CD4-positive, alpha-beta T cell (primary cell): ENCODE measurements around the gene DACT3. TPM values are rescaled to one million over a fixed set of nuclear protein-coding genes. Genes with fewer than 3 reads are reported as not detected.

Experiments
- ATAC-seq: fragments of 200-7000 bp; cut with Tn5 transposase; one replicate; pipeline ENCODE4 v1.10.0; 2022; ENCODE audit warnings: mild to moderate bottlenecking; ENCODE audit not compliant: poor library complexity
- CTCF ChIA-PET: fragments of 350-600 bp; sonication (Branson Sonifier 250); formaldehyde crosslinking; loops from one replicate; lab custom pipeline; 2021; ENCODE audit warnings: antibody characterized with exemption, inconsistent platforms; lab: Charles Lee
- POLR2A ChIA-PET: fragments of 350-600 bp; sonication (Branson Sonifier 250); formaldehyde crosslinking; loops from one replicate; lab custom pipeline; 2021; ENCODE audit warnings: antibody characterized with exemption, inconsistent platforms; lab: Charles Lee
- DNase-seq, 14 experiments: peaks; one replicate each; pipeline ENCODE4 v3.0.0-alpha.2; 2013 to 2020; ENCODE audit warnings: mixed read lengths in 2 of 14
- H3K27ac ChIP-seq, 2 donors: one replicate each; pipeline versions ENCODE4 v1.5.1 to v1.7.0; 2013; ENCODE audit warnings: low read length in 2 of 2, low read depth in 1 of 2, mild to moderate bottlenecking in 1 of 2
- H3K27me3 ChIP-seq, 2 experiments: 1 replicate in 1 of 2; 2 replicates in 1 of 2; pipeline versions ENCODE4 v1.6.1 to v1.7.0; 2013; ENCODE audit warnings: low read length in 2 of 2, control low read depth in 1 of 2, mild to moderate bottlenecking in 1 of 2, moderate library complexity in 1 of 2; ENCODE audit not compliant: insufficient read depth in 2 of 2, control insufficient read depth in 1 of 2
- H3K36me3 ChIP-seq: one replicate; pipeline ENCODE4 v1.6.1; 2013; ENCODE audit warnings: low read length, control low read depth; ENCODE audit not compliant: insufficient read depth
- H3K4me1 ChIP-seq: one replicate; pipeline ENCODE4 v1.6.1; 2013; ENCODE audit warnings: low read length, control low read depth; ENCODE audit not compliant: insufficient read depth
- H3K4me3 ChIP-seq: one replicate; pipeline ENCODE4 v1.5.1; 2013; ENCODE audit warnings: mild to moderate bottlenecking, low read length, moderate library complexity
- H3K9me3 ChIP-seq, 2 experiments: 1 replicate in 1 of 2; 2 replicates in 1 of 2; pipeline versions ENCODE4 v1.6.1 to v1.7.0; 2013; ENCODE audit warnings: low read length in 2 of 2, mild to moderate bottlenecking in 2 of 2, control low read depth in 1 of 2, moderate library complexity in 1 of 2; ENCODE audit not compliant: control insufficient read depth in 1 of 2, insufficient read depth in 1 of 2
- H3K27ac Mint-ChIP-seq: one replicate; pipeline ENCODE4 v1.8.0; 2020; ENCODE audit warnings: mixed read lengths
- H3K27me3 Mint-ChIP-seq: one replicate; pipeline ENCODE4 v1.8.0; 2021; ENCODE audit warnings: mixed read lengths
- H3K36me3 Mint-ChIP-seq: one replicate; pipeline ENCODE4 v1.8.0; 2021; ENCODE audit warnings: low read depth, mixed read lengths
- H3K4me1 Mint-ChIP-seq: one replicate; pipeline ENCODE4 v1.8.0; 2021; ENCODE audit warnings: low read depth, mixed read lengths
- H3K4me3 Mint-ChIP-seq: one replicate; pipeline ENCODE4 v1.8.0; 2020; ENCODE audit warnings: mild to moderate bottlenecking, mixed read lengths
- H3K9me3 Mint-ChIP-seq: one replicate; pipeline ENCODE4 v1.8.0; 2020; ENCODE audit warnings: mixed read lengths
- CTCF ChIP-seq: fragments of 200-600 bp; IDR thresholded peaks from one replicate; pipeline ENCODE4 v1.8.0; 2022; ENCODE audit warnings: antibody characterized with exemption, mild to moderate bottlenecking
- intact Hi-C, 2 experiments: fragments of 100-400 bp; cut with DNase I in 1 of 2; cut with micrococcal nuclease in 1 of 2; formaldehyde crosslinking; loops; one replicate each; pipeline versions ENCODE4 v1.15.1 to v1.9.0; 2023 to 2025; cut with DNase I, micrococcal nuclease
- total RNA-seq, 174 experiments: library from RNA in 2 of 174; stranded (reverse) in 2 of 174; gene quantifications; one replicate each; pipeline ENCODE4 v1.2.3 and lab custom pipeline; 2021 to 2026

The DACT3 gene
- total RNA-seq, 2 experiments from 2014 or later, result 0.11 TPM

- CTCF ChIA-PET, result interaction anchor here (1.3 kb wide), 1 partner anchor 9 kb away, joined by 3 read pairs; no protein-coding TSS in a partner anchor
- intact Hi-C loops, result no loop called here
- no peaks in the 10 kb centered on the region for H3K27me3 ChIP-seq
- H3K36me3 ChIP-seq, result no peaks in the 10 kb centered on the region
- peak overlapping the region; percentile 71 for H3K27ac Mint-ChIP-seq
- no peaks in the 10 kb centered on the region for H3K27me3 Mint-ChIP-seq
- H3K9me3 ChIP-seq, result no peaks in the 10 kb centered on the region
- DNase-seq (no peak), ATAC-seq (no peak)
- H3K4me3 Mint-ChIP-seq, result no peak overlapping the region
- no peak overlapping the region for H3K27ac ChIP-seq
- POLR2A ChIA-PET, result interaction anchor here (1.0 to 1.2 kb wide), 2 partner anchors 12 to 22 kb away, joined by 3 read pairs; no protein-coding TSS in a partner anchor
- no peaks in the 10 kb centered on the region for H3K36me3 Mint-ChIP-seq
- H3K4me1 ChIP-seq, result peaks cover 66% of the 10 kb centered on the region
- peak overlapping the region; percentile 12 for H3K4me3 ChIP-seq
- no peaks in the 10 kb centered on the region for H3K9me3 Mint-ChIP-seq
- no peak for TF ChIP-seq CTCF
- H3K4me1 Mint-ChIP-seq, result peaks cover 49% of the 10 kb centered on the region
These were observed 37.0 kb downstream of the DACT3 start for GRCh38 chr19:46623915-46624502.

GRCh38 chr19:46622118-46622446 lies 38.9 kb downstream of the DACT3 start:
- H3K27ac Mint-ChIP-seq, result peak overlapping the region; percentile 51
- intact Hi-C loops, result no loop called here
- H3K36me3 Mint-ChIP-seq, result no peaks in the 10 kb centered on the region
- Histone ChIP-seq H3K9me3 (no peaks in the 10 kb centered on the region), H3K4me3 (no peak overlapping the region), H3K4me1 (peaks cover 84% of the 10 kb centered on the region), H3K27ac (no peak overlapping the region), H3K36me3 (no peaks in the 10 kb centered on the region), H3K27me3 (no peaks in the 10 kb centered on the region)
- ATAC-seq (no peak), DNase-seq (peak in 1 of 14 experiments; percentile 15)
- ChIA-PET CTCF (interaction anchor here (0.7 to 2.3 kb wide), 4 partner anchors 8 to 40 kb away, joined by 3 to 7 read pairs (median 4); no protein-coding TSS in a partner anchor), POLR2A (interaction anchor here (0.6 to 2.0 kb wide), 3 partner anchors 10 to 22 kb away, joined by 3 to 9 read pairs (median 5); partner anchors contain the start of gene CALM3)
- TF ChIP-seq CTCF, result no peak
- H3K4me1 Mint-ChIP-seq, result peaks cover 51% of the 10 kb centered on the region
- H3K4me3 Mint-ChIP-seq, result peak overlapping the region; percentile 42
- no peaks in the 10 kb centered on the region for H3K9me3 Mint-ChIP-seq
- no peaks in the 10 kb centered on the region for H3K27me3 Mint-ChIP-seq

DNA sequence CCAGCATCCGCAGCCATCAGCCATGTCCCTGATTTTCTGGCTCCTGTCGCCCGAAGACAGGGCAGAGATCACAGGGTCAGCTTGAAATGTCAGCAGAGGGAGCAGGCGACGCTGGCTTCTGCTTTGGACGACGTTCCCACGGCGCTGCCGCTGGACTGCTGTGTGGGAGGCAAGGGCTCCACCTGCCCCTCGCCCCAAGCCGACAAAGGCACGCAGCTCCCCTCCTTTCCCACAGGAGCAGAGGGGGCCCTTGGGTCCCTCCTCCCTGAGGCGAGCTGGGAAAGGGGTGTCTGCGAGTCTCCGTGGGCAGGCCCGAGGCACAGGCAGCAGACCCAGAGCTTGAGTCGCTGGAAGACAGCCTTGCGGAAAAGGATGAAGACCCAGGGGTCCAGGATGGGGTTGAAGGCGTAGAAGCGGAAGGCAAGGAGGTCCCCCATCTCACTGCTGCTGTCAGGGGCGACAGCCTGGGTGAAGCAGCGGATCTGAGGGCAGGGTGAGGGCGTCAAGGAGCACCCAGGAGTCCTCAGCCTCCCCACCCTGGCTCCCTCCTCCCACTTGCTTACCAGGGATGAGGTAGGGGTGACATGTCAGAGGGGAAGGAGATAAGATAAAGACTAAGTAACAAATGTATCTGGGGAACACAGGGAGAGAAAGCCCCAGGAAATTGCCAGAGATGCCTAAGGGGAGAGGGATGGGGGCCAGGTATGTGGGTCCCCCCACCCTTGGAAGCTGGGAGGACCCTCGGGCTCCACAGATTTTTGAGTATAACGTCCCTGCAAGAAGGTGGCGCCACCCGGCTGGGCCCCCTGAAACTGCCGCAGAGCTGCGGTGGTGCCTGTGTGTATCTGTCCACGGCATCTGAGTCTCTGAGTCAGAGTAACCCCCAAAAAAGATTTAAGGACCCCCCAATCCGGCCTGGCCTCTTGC lies 39.5 kb downstream of the DACT3 start:
- ChIA-PET CTCF (interaction anchor here (0.7 to 2.3 kb wide), 4 partner anchors 8 to 41 kb away, joined by 3 to 7 read pairs (median 4); no protein-coding TSS in a partner anchor), POLR2A (interaction anchor here (1.6 to 2.1 kb wide), 3 partner anchors 10 to 21 kb away, joined by 5 to 10 read pairs (median 9); partner anchors contain the start of gene CALM3)
- Mint-ChIP-seq H3K9me3 (no peaks in the 10 kb centered on the region), H3K36me3 (no peaks in the 10 kb centered on the region), H3K4me1 (peaks cover 58% of the 10 kb centered on the region), H3K27ac (peak overlapping the region; percentile 51), H3K4me3 (peak overlapping the region; percentile 42), H3K27me3 (no peaks in the 10 kb centered on the region)
- intact Hi-C loops, result no loop called here
- H3K27ac ChIP-seq, result no peak overlapping the region
- ATAC-seq (no peak), DNase-seq (peak in 1 of 14 experiments; percentile 9)
- H3K36me3 ChIP-seq, result no peaks in the 10 kb centered on the region
- H3K4me1 ChIP-seq, result peaks cover 90% of the 10 kb centered on the region
- no peaks in the 10 kb centered on the region for H3K9me3 ChIP-seq
- no peak for TF ChIP-seq CTCF
- no peaks in the 10 kb centered on the region for H3K27me3 ChIP-seq
- H3K4me3 ChIP-seq, result no peak overlapping the region
